DMS53 treated with DMSO at 0.1 percent for 48 hours (cell line): ENCODE measurements around the gene BPIFB6.

Experiments
- DNase-seq: peaks from one replicate; lab custom pipeline; 2025; ENCODE audit not compliant: unreplicated experiment; lab: John Stamatoyannopoulos, UW

BPIFB6 gene

DNA sequence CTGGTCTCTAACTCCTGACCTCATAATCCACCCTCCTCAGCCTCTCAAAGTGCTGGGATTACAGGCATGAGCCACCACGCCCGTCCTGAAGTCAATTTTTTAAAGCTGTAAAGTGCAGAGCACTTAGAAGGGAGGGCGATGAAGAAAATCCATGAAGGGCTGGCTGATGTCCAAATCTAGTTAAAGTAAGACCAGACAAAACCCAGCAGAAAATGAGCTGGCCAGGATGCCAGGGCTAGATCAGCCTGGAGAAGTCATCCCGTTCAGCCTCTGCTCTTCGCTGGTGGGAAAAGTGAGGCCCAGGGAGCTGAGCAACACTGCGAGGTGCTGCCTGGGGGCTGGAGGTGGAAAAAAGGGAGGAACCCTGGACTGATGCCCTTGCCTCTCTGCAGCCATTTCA is 51.1 kb downstream of the BPIFB6 start:
- no peak for DNase-seq

GRCh38 chr20:33083544-33084340 is 52.3 kb downstream of the BPIFB6 start:
- no peak for DNase-seq

DNA sequence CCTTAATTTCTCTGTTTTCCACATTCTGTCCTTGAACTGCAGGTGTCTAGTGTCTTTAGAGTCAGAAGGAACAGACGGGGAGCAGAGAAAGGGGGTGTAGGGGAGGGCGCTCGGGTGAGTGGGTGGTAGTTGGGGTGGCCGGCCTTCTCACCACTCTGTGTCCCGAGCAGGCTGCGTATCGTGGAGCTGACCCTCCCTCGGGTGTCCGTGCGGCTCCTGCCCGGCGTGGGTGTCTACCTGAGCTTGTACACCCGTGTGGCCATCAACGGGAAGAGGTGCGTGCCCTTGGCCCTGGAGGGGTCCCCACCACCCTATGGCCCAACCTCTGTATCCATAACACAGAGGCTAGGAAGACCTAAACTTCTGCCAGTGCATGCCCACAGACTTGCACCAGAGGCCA is 53.3 kb downstream of the BPIFB6 start:
- no peak for DNase-seq

DNA sequence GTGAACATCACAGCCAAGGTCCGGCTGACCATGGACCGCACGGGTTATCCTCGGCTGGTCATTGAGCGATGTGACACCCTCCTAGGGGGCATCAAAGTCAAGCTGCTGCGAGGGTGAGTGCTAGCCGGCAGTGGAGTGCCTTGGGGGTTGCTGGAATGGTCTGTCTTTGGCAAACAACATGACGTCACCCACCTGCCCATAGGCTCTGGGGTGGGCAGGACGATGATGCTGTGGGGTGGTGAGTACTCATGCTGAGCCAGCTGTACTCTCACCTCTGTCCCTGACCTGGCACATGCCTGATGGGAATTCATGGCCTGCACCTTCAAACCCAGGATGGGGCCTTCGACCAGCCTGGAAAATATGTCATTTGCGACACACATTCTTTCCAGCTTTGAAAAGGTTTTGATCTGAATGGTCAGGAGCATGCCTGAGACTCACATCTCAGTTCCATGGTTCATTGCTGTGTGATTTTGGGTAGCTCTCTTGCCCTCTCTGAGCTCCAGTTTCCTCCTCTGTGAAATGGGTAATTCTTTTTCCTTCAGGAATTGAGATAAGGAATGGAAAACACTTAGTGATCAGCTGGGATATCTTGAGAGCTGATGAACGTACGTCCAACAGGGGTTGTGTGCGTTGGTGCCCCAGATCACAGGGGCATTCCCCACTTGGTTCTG is 54.7 kb downstream of the BPIFB6 start:
- DNase-seq, result no peak

GRCh38 chr20:33091147-33091546 is 59.7 kb downstream of the BPIFB6 start:
- no peak for DNase-seq

DNA sequence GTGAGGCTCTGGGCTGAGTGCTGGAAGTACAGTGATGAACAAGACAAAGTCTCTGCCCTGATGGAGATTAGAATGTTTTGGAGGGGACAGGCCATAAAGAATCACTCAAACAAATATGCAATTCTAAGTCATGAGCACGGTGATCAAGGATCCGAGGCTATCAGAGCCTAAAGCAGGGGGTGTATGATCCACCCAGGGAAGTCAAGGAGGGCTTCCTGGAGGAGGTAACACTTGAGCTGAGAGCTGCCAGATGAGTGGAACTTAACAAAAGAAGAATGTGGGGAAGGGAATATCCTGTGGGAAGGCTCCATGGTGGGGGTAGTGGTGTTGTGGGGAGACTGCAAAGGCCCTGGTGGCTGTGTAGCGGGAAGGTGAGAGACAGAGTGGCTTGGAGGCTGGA is 60.2 kb downstream of the BPIFB6 start:
- no peak for DNase-seq

GRCh38 chr20:33092361-33092760 is 60.9 kb downstream of the BPIFB6 start:
- no peak for DNase-seq

DNA sequence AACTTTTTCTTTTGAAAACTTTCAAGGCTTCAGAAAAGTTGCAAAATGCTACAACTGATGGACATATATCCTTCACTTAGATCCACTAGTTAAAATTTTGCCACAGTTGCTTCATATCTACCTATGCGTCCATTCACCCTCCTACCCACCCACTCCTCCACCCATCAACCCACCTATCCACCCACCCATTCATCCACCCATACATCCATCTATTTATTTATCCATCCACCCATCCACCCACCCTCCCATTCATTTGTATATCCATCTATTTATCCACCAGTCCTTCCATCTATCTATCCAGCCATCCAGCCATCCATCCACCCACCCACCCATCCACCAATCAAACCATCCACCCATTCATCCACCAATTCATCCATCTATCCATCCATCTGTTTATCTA is 61.6 kb downstream of the BPIFB6 start:
- no peak for DNase-seq

DNA sequence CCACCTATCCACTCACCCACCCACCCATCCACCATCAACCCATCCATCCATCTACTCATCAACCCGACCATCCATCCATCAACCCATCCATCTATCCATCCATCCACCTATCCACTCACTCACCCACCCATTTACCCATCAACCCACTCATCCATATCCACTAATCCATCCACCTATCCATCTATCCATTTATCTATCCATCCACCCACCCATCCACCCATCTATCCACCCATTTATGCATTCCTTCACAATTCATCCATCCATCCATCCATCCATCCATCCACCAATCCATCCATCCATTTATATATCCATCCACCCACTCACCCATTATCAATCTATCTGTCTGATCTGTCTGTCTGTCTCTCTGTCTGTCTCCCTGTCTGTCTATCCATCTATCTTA is 62.1 kb downstream of the BPIFB6 start:
- DNase-seq, result no peak
